D341Med (cell line): ENCODE data around the gene GFOD1.
"Not testable (repeated sequence)": the region's sequence is repeated elsewhere in the genome, so short reads cannot be mapped to it uniquely, and the experiment has no call there.

ENCODE experiments used
- DNase-seq: peaks from one replicate; pipeline ENCODE4 v3.0.0; 2012; ENCODE audit warnings: low spot score

The GFOD1 gene

DNA sequence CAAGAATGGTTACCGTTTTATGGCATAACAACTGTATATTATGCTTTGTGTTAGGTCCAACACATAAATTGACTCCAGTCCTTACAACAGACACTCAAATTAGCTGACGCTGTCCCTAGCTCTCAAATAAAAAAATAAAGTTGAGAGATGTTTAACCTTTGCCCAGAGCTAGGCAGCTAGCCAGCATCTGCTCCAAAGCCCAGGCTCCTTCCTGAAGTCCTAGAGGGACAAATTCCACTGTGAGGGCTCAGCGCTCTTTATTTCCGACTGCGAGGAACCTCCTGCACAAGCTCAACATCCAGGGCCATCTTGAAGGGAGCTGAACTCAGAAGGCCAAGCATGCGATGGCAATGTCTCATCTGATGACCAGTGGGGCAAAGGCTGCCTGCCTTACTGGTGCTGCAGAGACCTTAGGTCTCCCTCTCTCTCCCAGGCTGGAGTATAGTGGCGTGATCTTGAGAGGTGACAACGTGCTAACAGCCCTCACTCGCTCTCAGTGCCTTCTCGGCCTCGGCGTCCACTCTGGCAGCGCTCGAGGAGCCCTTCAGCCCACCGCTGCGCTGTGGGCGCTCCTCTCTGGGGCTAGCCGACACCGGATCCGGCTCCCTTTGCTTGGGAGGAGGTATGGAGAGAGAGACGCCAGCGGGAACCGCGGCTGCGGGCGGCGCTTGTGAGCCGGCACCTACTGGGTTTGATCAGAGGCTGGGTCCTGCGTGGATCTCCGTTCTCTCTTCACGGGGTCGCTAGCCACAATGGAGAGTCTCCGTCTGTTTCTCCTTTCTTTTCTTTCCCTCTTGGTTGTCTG lies 24.7 kb upstream of the GFOD1 start:
- no peak for DNase-seq

DNA sequence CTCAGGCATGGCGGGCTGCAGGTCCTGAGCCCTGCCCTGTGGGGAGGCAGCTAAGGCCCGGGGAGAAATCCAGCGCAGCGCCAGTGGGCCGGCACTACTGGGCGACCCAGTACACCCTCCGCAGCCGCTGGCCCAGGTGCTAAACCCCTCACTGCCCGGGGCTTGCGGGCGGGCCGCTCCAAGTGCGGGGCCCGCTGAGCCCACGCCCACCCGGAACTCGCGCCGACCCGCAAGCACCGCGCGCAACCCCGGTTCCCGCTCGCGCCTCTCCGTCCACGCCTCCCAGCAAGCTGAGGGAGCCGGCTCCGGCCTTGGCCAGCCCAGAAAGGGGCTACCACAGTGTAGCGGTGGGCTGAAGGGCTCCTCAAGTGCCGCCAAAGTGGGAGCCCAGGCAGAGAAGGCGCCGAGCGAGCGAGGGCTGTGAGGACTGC lies 23.8 kb upstream of the GFOD1 start:
- DNase-seq = not testable (repeated sequence)

- not testable (repeated sequence) for DNase-seq
These were observed 23.0 kb upstream of the GFOD1 start for GRCh38 chr6:13510433-13510832.

DNA sequence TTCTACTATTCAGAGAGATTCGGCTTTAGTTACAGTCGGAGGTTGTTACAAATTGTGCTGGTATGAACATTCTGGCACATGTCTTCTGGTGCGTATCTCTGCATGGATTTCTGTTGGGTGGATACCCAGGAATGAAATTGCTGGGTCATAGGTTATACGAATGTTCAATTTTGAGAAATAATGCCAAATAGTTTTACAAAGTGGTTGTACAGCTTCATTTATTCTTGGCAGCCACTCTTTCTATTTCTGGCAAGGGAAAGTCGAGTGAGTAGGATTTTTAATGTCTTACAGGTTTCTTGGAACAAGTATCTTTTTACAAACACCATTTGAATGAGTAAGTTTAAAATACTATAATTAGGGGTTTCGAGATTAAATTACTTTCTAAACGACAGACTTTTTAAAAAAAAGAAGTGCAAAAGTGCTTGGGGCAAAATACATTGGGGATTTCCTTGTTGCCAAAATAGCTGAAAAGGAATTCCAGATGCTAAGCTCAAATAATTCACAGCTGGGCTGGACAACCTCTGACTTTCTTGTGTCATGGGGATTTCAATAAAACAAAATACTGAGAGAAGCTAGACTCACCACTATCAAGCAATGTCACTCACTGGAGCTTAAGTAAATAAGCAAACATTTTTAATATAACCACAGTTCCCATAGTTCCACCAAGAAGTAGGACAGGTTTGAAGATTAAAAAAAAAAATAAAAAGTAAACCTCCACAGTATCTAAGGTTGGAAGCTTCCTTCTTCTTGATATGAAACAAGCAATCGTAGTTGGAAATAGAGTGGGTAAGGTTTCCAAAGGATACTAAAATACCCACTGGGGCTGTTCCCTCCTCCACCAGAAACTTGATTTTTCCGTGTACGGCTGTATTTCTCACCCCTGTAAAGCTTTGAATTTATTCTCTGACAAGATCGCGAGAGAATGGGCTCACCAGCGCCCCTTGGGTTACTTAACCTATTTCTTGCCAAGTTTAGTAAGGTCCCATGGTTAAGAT lies 21.6 kb upstream of the GFOD1 start:
- no peak for DNase-seq

DNA sequence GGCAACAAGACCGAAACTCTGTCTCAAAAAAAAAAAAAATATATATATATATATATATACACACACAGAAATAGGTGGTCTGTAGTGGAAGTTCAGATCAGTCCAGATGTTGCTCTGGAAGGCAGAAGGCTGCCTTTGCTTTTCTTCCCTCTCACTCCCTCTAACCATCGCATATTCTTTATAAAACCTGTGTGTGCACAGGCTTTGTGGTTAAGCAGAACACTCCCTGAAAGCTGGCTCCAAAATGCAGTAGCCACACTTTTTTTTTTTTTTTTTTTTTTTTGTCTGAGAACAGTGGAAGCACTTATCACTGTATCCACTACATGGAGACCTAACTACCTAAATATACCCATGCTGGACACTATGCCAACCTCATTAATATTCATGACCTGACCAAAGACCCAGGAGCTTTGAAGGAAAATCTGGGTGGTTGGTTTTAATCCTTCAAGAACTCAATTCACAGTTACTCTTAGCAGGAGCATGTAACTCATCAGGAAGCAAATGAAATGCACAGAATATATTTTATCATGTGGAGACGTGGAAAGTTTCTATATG lies 20.0 kb upstream of the GFOD1 start:
- DNase-seq = no peak

DNA sequence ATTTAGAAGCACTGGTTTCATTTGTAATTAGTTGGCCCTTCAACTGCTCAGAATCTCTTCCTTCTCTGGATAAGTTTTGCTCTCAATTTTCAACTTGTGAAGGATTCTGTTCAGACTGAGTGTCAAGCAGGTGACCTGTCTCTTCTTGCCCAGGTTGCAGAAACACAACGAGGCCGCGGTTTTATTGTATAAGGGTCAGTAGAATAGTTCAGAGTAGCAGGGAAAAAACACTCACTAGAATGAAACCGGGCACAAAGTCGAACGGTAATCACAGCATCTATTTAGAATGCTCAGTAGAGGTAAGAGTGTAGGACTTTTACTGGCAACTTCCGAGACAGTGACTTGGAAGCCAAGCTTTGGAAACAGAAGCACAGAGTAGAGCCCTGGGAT lies 17.9 kb upstream of the GFOD1 start:
- no peak for DNase-seq

- DNase-seq = no peak
These were observed 17.4 kb upstream of the GFOD1 start for GRCh38 chr6:13504611-13505344.

- DNase-seq = no peak
These were observed 13.5 kb upstream of the GFOD1 start for GRCh38 chr6:13500915-13501314.

- no peak for DNase-seq
These were observed 12.9 kb upstream of the GFOD1 start for GRCh38 chr6:13500264-13500663.

- DNase-seq = no peak
These were observed 9.3 kb upstream of the GFOD1 start for GRCh38 chr6:13496513-13497190.

DNA sequence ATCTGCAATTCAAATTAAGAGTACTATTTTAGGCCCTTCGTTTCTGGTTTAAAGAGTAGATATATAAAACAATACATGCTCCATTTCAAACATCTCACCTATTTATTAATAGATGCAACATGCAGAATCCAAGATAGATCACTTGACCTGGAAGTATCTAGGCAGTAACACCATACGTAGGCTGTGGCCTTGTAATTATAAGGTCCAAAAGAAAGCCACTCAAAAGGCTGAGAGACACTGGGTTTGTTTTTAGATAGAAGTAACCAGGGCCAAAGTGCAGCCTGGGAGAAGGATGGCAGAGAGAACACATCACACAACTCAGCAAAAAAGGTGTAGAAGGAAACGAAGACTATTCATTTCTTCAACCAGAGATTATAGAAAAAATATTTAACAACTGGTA lies 8.4 kb upstream of the GFOD1 start:
- DNase-seq = no peak

- no peak for DNase-seq
These were observed 7.8 kb upstream of the GFOD1 start for GRCh38 chr6:13495112-13495776.

- no peak for DNase-seq
These were observed 6.7 kb upstream of the GFOD1 start for GRCh38 chr6:13494137-13494536.

- DNase-seq = no peak
These were observed 5.7 kb upstream of the GFOD1 start for GRCh38 chr6:13493147-13493546.

DNA sequence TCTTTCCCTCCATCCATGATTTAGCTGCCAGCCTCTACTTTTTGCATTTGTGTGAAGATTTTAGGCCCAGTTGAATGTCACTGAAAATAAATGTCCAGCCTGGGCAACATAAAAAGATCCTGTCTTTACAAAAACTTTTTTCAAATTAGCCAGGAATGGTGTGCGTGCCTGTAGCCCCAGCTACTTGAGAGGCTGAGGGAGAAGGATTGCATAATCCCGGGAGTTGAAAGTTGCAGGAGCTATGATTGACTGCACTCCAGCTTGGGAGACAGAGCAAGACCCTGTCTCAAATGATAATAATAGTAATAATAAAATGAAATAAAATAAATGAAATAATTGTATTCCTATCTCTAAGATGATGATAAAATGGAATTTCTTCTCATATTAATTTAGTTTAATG lies 5.0 kb upstream of the GFOD1 start:
- DNase-seq = no peak

- DNase-seq = no peak
These were observed 4.1 kb upstream of the GFOD1 start for GRCh38 chr6:13491538-13491937.

- no peak for DNase-seq
These were observed 3.0 kb upstream of the GFOD1 start for GRCh38 chr6:13490402-13490801.

DNA sequence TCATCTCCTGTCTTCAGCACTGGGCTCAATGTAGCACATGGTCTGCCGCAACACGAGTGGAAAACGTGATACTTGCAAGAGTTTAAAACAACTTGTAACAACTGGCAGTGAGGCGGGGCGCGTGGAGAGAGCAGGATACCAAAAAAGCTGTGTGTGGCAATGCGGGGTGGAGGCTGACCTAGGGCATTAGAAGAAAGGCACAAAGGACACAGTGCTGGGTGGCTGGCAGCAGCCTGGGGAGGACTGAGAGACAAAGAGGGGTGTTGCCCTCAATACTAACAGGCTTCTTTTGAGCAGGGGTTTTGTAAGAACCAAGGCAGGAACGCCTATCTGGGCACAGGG lies 1.5 kb upstream of the GFOD1 start:
- DNase-seq = no peak

DNA sequence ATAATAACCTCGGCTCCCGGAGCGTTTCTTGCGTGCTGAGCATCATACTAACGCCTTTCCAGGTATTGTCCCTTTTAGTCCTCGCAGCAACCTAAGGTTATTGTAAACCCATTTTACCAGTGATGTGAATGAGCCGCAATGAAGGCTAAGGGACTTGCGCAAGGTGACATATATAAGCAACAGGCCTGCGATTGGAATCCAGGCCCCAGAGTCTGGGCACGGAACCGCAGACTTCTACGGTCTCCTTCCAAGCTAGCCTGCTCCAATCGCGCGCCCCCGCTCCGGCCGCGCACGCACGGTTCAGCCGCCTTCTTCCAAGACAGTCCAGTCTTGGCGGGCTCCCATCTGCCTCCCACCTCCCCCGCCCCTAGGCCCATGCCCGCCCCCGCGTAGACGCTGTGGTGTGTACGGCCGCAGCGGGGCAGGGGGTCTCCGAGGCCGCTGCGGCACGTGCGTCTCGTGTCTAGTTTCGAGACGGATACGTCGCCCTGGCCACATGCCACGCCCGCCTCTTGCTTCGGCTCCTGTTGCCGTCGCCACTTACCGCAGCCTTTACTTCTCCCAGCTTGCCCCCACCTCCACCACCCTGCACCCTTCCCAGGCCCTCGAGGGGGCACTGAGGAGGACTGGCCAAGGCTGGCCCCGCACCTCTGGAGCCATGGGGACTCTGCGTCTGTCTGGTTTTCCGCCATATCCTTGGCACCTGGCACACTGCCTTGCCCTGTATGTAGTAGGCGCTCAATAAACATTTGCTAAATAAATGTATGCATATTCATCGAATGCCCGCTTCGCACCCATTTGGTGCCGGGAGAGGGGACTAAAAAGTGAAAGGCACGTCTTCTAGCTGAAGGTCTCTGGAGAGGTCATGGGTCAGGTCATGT lies 855 bp upstream of the GFOD1 start:
- peak; percentile 74 for DNase-seq

- DNase-seq = peak; percentile 74
These were observed 700 bp downstream of the GFOD1 start for GRCh38 chr6:13486679-13487121.
